ENCODE data around the gene MAP3K20.

The MAP3K20 gene

GRCh38 chr2:173137610-173138009, 62.0 kb downstream of the MAP3K20 start:
- TF ChIP-seq TAF1 (IDR thresholded peaks at IDR 0.05; ENCODE audit: borderline replicate concordance, low read depth, low read length): no peak
- TF ChIP-seq POLR2A (IDR thresholded peaks at IDR 0.05; ENCODE audit: low read depth, low read length): no peak
- no peak for TF ChIP-seq POLR2AphosphoS5 (IDR thresholded peaks at IDR 0.05; ENCODE audit: low read depth, low read length)
- no peak for DNase-seq (ENCODE audit: insufficient read length)
- FAIRE-seq: no peak

GRCh38 chr2:173138962-173139361, 63.3 kb downstream of the MAP3K20 start:
- FAIRE-seq: no peak
- no peak for DNase-seq (ENCODE audit: insufficient read length)
- no peak for TF ChIP-seq POLR2A (IDR thresholded peaks at IDR 0.05; ENCODE audit: low read depth, low read length)
- TF ChIP-seq TAF1 (IDR thresholded peaks at IDR 0.05; ENCODE audit: borderline replicate concordance, low read depth, low read length): no peak
- no peak for TF ChIP-seq POLR2AphosphoS5 (IDR thresholded peaks at IDR 0.05; ENCODE audit: low read depth, low read length)

GRCh38 chr2:173141666-173142065, 66.0 kb downstream of the MAP3K20 start:
- FAIRE-seq (no peak), DNase-seq (ENCODE audit: insufficient read length) (no peak)
- TF ChIP-seq POLR2A (IDR thresholded peaks at IDR 0.05; ENCODE audit: low read depth, low read length) (no peak), POLR2AphosphoS5 (IDR thresholded peaks at IDR 0.05; ENCODE audit: low read depth, low read length) (no peak), TAF1 (IDR thresholded peaks at IDR 0.05; ENCODE audit: borderline replicate concordance, low read depth, low read length) (no peak)

DNA sequence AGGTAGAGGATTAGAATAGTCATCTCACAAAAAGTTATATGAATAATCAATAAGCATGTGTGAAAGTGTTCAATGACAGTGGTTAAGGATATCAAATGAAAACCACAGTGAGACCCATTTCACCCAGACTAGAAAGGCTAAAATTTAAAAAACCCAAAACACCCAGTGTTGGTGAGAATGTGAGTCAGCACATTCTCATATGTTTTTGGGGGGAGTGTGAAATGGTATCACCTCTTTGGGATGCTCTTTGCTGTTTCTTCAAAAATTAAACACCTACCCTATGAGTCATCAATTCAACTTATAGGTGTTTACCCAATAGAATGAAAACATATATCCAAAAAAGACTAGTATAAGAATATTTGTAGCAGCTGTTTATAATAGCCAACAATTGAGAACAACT, 69.8 kb downstream of the MAP3K20 start:
- TF ChIP-seq POLR2AphosphoS5 (IDR thresholded peaks at IDR 0.05; ENCODE audit: low read depth, low read length) (no peak), POLR2A (IDR thresholded peaks at IDR 0.05; ENCODE audit: low read depth, low read length) (no peak), TAF1 (IDR thresholded peaks at IDR 0.05; ENCODE audit: borderline replicate concordance, low read depth, low read length) (no peak)
- no peak for DNase-seq (ENCODE audit: insufficient read length)
- FAIRE-seq: no peak

GRCh38 chr2:173146590-173146989, 70.9 kb downstream of the MAP3K20 start:
- no peak for TF ChIP-seq POLR2A (IDR thresholded peaks at IDR 0.05; ENCODE audit: low read depth, low read length)
- no peak for TF ChIP-seq POLR2AphosphoS5 (IDR thresholded peaks at IDR 0.05; ENCODE audit: low read depth, low read length)
- TF ChIP-seq TAF1 (IDR thresholded peaks at IDR 0.05; ENCODE audit: borderline replicate concordance, low read depth, low read length): no peak
- DNase-seq (ENCODE audit: insufficient read length): no peak
- FAIRE-seq: no peak

- FAIRE-seq: no peak
- no peak for DNase-seq (ENCODE audit: insufficient read length)
- no peak for TF ChIP-seq POLR2AphosphoS5 (IDR thresholded peaks at IDR 0.05; ENCODE audit: low read depth, low read length)
- no peak for TF ChIP-seq POLR2A (IDR thresholded peaks at IDR 0.05; ENCODE audit: low read depth, low read length)
- TF ChIP-seq TAF1 (IDR thresholded peaks at IDR 0.05; ENCODE audit: borderline replicate concordance, low read depth, low read length): no peak
Measured at GRCh38 chr2:173148520-173148919, 72.9 kb downstream of the MAP3K20 start.

- no peak for FAIRE-seq
Measured at GRCh38 chr2:173149491-173149890, 73.8 kb downstream of the MAP3K20 start.

GRCh38 chr2:173150087-173150486, 74.4 kb downstream of the MAP3K20 start:
- FAIRE-seq (no peak), DNase-seq (ENCODE audit: insufficient read length) (no peak)
- no peak for TF ChIP-seq TAF1 (IDR thresholded peaks at IDR 0.05; ENCODE audit: borderline replicate concordance, low read depth, low read length)
- no peak for TF ChIP-seq POLR2AphosphoS5 (IDR thresholded peaks at IDR 0.05; ENCODE audit: low read depth, low read length)
- no peak for TF ChIP-seq POLR2A (IDR thresholded peaks at IDR 0.05; ENCODE audit: low read depth, low read length)

More at GRCh38 chr2:173149491-173149890, 73.8 kb downstream of the MAP3K20 start:
- no peak for DNase-seq (ENCODE audit: insufficient read length)
- TF ChIP-seq POLR2AphosphoS5 (IDR thresholded peaks at IDR 0.05; ENCODE audit: low read depth, low read length) (no peak), TAF1 (IDR thresholded peaks at IDR 0.05; ENCODE audit: borderline replicate concordance, low read depth, low read length) (no peak), POLR2A (IDR thresholded peaks at IDR 0.05; ENCODE audit: low read depth, low read length) (no peak)

- DNase-seq (ENCODE audit: insufficient read length): no peak
- no peak for FAIRE-seq
- TF ChIP-seq POLR2A (IDR thresholded peaks at IDR 0.05; ENCODE audit: low read depth, low read length): no peak
- TF ChIP-seq TAF1 (IDR thresholded peaks at IDR 0.05; ENCODE audit: borderline replicate concordance, low read depth, low read length): no peak
- TF ChIP-seq POLR2AphosphoS5 (IDR thresholded peaks at IDR 0.05; ENCODE audit: low read depth, low read length): no peak
Measured at GRCh38 chr2:173150963-173151362, 75.3 kb downstream of the MAP3K20 start.

GRCh38 chr2:173151671-173152401, 76.2 kb downstream of the MAP3K20 start:
- DNase-seq (ENCODE audit: insufficient read length): no peak
- FAIRE-seq: no peak
- TF ChIP-seq TAF1 (IDR thresholded peaks at IDR 0.05; ENCODE audit: borderline replicate concordance, low read depth, low read length): no peak
- no peak for TF ChIP-seq POLR2AphosphoS5 (IDR thresholded peaks at IDR 0.05; ENCODE audit: low read depth, low read length)
- no peak for TF ChIP-seq POLR2A (IDR thresholded peaks at IDR 0.05; ENCODE audit: low read depth, low read length)

- DNase-seq (ENCODE audit: insufficient read length) (no peak), FAIRE-seq (no peak)
- TF ChIP-seq POLR2AphosphoS5 (IDR thresholded peaks at IDR 0.05; ENCODE audit: low read depth, low read length) (no peak), TAF1 (IDR thresholded peaks at IDR 0.05; ENCODE audit: borderline replicate concordance, low read depth, low read length) (no peak), POLR2A (IDR thresholded peaks at IDR 0.05; ENCODE audit: low read depth, low read length) (no peak)
Measured at GRCh38 chr2:173153301-173153885, 77.7 kb downstream of the MAP3K20 start.
